Inflammatory macrophage treated with lipopolysaccharide for 4 hours (primary cell): ENCODE measurements around the gene SLC38A9.
"Not testable (repeated sequence)": the region's sequence is repeated elsewhere in the genome, so short reads cannot be mapped to it uniquely, and the experiment has no call there.

Experiments used
- DNase-seq: peaks from one replicate; pipeline ENCODE4 v3.0.0-alpha.2; 2020

The SLC38A9 gene

GRCh38 chr5:55702598-55703345, 9.4 kb downstream of the SLC38A9 start:
- peak; percentile 86 for DNase-seq

DNA sequence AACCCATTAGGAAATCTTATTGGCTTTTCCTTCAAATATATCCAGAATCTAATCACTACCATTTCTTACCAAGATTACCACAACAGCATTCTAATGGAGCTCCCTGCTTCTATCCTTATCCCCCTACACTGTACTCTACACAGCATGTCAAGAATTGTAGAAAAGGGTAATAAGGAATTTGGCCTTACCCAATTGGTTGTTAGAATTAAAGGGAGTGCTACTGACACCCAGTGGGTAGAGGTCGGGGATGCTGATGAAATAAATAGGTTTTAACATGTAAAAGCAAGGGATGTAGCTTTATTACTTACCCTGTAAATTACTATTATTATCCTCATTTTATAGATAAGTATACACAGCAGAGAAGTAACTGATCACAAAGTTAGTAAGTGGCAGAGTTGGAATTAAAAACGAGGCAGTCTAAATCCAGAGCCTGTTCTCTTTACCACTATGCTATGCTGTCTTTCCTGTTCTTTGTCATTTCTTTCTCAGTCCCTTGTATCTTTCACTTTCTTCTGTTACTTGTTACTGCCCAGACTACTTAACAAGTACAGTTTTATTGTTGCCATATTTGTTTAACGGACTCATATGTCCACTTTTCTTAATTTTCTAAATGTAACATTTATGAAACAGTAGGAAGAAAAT, 10.5 kb downstream of the SLC38A9 start:
- DNase-seq: no peak

DNA sequence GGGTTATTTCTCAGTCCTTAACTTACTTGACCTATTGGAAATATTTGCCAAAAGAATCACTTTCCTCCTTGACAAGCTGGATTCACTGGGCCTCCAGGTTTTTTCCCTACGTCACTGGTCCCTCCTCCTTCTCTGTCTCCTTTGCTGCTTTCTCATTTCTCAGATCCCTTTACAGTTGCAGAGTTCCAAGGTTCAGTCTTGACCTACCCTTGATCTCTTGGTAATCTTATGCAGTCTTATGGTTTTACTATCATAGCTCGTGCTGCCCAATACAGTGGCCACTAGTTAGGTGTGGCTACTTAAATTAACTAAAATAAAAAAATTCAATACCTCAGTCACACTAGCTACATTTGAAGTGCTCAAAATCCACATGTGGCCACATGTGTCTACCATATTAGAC, 11.4 kb downstream of the SLC38A9 start:
- no peak for DNase-seq

DNA sequence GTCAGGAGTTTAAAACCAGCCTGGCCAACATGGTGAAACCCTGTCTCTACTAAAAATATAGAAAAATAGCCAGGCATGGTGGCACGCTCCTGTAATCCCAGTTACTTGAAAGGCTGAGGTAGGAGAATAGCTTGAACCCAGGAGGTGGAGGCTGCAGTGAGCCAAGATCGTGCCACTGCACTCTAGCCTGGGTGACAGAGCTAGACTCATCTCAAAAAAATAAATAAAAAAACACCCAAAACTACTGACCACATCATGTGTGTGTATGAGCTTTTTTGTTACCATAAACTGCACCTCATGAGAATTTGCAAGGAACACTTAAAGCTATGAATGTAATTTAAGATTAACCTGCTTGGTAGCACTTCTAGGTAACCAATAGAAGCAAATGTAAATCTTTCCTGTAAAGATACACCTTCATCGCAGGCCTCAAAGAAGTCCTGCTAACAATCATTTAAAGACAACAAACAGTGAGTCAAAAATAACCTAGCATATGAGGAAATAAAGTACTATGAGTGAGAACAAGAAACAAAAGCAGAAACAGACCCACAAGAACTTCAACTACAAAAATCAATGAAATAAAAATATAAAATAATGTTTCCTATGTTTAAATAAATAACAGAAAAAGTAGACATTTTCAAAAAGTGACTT, 13.0 kb downstream of the SLC38A9 start:
- DNase-seq: no peak

- DNase-seq: not testable (repeated sequence)
Observed at GRCh38 chr5:55696704-55697103, 15.4 kb downstream of the SLC38A9 start.

GRCh38 chr5:55694152-55694830, 17.8 kb downstream of the SLC38A9 start:
- peak; percentile 25 for DNase-seq

DNA sequence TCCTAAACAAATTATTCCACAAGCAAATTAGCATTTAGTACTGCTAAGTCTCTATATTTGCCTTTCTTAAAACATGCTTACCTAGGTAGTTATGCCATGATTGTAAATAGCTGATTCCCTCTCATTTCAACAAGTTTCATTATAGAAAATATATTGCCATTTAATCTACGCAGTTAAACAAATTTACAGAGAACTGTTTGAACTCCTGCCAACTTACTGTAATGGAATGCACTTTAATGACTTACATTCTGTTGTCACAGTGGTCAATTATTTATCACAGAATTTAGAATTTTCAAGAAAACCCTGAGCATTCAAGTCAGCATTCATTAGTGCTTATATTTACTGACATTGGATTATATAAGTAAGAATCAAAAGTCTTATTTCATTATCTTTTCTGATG, 19.6 kb downstream of the SLC38A9 start:
- DNase-seq: no peak

- no peak for DNase-seq
Observed at GRCh38 chr5:55692106-55692417, 20.1 kb downstream of the SLC38A9 start.

DNA sequence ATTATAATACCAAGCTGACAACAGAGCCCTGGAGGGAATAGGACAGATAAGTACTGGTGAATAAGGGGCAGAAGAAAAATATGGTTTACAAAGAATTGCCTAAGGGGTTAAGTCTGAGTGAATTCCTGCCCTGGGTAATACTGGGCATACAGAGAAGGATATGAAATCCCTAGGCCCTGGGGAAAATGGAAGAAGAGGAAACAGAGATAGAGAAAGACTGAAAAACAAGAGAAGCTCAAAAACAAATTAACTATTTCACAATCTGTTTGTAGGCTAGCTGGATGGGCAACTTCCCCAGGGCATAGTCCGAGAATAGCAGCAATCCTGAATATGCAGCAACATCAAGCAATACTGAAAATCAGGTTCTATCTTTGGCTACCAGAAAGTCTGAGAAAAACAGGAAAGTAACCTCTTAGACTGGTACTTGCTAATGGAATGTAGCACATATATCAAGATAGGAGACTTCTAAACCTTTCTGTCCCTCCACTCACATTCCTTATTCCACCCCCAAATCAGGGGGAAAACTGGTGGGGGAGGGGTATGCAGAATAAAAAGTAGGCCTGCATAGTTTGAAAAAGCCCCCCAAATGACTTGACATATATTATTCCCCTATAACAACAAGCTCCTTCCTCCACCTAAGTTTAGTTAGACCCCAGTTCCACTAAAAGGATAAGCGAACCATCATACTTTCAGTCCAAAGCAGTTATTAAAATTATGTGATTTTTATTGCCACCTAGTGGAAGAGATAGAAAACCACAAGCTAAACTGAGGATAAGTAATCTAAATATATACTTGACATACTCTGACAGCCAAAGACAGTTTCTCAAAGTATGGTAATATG, 20.6 kb downstream of the SLC38A9 start:
- peak; percentile 54 for DNase-seq

- DNase-seq: no peak
Observed at GRCh38 chr5:55682071-55682470, 30.1 kb downstream of the SLC38A9 start.

- no peak for DNase-seq
Observed at GRCh38 chr5:55681301-55681700, 30.8 kb downstream of the SLC38A9 start.

DNA sequence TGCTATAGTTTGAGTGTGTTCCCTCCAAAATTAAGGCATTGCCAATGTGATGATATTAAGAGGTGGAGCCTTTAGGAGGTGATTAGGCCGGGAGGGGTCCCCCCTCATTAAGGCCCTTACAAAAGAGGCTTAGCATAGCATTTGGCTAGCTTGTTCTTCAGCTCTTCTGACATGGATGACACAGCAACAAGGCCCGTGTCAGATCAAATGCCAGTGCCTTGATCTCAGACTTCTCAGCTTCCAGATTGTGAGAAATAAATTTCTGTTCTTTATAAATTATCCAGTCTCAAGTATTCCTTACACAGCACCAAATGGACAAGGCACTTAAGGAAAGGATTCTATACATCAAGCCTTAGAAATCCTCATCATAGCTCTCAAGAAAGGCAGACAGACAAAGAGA, 31.8 kb downstream of the SLC38A9 start:
- DNase-seq: no peak

GRCh38 chr5:55679556-55679955, 32.6 kb downstream of the SLC38A9 start:
- DNase-seq: no peak

- no peak for DNase-seq
Observed at GRCh38 chr5:55675119-55675518, 37.0 kb downstream of the SLC38A9 start.

DNA sequence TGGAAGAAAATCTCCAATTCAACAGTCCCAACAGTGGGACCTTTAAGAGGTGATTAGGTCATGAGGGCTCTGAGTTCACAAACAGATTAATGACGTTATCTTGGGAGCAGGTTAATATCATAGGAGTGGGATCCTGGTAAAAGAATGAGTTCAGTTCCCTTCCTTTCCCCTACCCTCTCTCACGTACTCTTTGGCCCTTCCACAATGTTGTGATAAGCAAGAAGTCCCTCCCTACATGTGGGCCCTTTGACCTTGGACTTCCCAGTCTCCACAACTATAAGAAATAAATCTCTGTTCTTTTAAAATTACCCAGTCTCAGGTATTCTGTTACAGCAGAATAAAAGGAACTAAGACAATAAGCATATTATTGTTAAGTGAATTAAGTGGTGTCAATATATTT, 37.8 kb downstream of the SLC38A9 start:
- DNase-seq: no peak

GRCh38 chr5:55672477-55672911, 39.6 kb downstream of the SLC38A9 start:
- no peak for DNase-seq

- DNase-seq: no peak
Observed at GRCh38 chr5:55671975-55672374, 40.1 kb downstream of the SLC38A9 start.

- DNase-seq: no peak
Observed at GRCh38 chr5:55668356-55668755, 43.8 kb downstream of the SLC38A9 start.

DNA sequence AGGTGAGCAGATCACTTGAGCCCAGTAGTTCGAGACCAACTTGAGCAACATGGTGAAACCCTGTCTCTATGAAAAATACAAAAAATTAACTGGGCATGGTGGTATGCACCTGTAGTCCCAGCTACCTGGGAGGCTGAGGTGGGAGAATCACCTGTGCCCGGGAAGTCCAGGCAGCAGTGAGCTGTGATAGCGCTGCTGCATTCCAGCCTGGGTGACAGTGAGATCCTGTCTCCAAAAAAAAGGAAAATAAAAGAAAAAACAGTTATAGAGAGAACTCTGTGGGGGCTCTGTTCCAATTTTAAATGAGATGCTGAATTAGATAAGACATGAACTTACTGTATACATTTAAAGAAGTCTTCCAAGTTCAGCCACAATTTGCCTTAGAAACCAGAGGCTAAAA, 44.2 kb downstream of the SLC38A9 start:
- no peak for DNase-seq

GRCh38 chr5:55665065-55665464, 47.1 kb downstream of the SLC38A9 start:
- no peak for DNase-seq

GRCh38 chr5:55657443-55657842, 54.7 kb downstream of the SLC38A9 start:
- no peak for DNase-seq

DNA sequence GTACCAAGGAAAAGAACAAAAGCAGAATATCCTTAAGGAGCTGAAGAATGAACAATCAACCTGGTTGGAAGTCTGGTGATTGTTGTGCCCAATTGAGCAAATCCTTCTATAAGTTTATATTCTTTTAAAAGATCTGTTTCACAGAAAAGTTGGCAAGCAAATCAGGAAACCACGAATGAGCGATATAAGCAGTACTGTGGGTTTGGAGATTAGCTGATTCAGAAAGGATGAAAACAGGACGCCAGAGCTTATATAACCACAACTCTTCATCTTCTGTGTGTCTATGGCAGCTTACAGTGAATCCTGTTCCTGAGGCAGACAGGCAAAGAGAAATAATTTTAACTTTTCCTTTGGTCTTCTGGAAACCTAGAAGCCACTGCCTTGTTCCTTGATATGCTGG, 61.7 kb downstream of the SLC38A9 start:
- no peak for DNase-seq

GRCh38 chr5:55649963-55650362, 62.2 kb downstream of the SLC38A9 start:
- no peak for DNase-seq
